ENCODE measurements around the gene GRAP2. TPM values are rescaled to one million over a fixed set of nuclear protein-coding genes. Genes with fewer than 3 reads are reported as not detected.
A peak's percentile ranks its signal among the peaks of the same experiment; 100 is the strongest.

The GRAP2 gene
- total RNA-seq, 2 experiments from 2014 or later: 183 to 257 TPM

GRCh38 chr22:39905687-39906086 is 4.8 kb downstream of the GRAP2 start:
- no peak for DNase-seq
- peaks cover 72% of the 10 kb centered on the region for H3K36me3 Mint-ChIP-seq
- H3K4me1 Mint-ChIP-seq: peaks cover 33% of the 10 kb centered on the region

DNA sequence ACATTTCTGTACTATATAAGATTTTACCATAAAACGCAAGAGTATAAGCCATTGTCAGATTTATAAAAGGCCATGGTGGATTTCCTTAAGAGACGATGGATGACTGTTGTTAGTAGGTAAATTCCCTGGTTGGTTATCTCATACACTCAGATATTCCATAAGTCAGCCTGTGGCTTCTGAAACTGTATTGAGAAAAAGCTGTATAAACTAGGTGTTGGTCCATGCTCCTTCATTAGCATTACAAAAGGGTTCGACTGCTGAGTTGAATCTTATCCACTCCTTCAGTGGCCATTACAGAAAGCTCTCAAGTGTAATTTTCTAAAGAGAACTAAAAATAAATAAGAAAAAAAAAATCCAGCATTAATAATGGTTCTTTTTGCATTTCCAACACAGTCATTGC is 5.3 kb downstream of the GRAP2 start:
- Mint-ChIP-seq H3K27ac (peak overlapping the region; percentile 91), H3K4me1 (peaks cover 37% of the 10 kb centered on the region), H3K9me3 (ENCODE audit: low read depth) (no peaks in the 10 kb centered on the region), H3K4me3 (peak overlapping the region; percentile 90), H3K36me3 (peaks cover 73% of the 10 kb centered on the region), H3K27me3 (no peaks in the 10 kb centered on the region)
- ATAC-seq: no peak
- no peak for DNase-seq
- CTCF ChIA-PET: interaction anchor here (0.9 to 12.2 kb wide), 7 partner anchors 10 to 588 kb away, joined by 3 to 171 read pairs (median 7); no protein-coding TSS in a partner anchor

More at GRCh38 chr22:39905687-39906086, 4.8 kb downstream of the GRAP2 start:
- H3K9me3 Mint-ChIP-seq (ENCODE audit: low read depth): no peaks in the 10 kb centered on the region
- H3K4me3 Mint-ChIP-seq: peak overlapping the region; percentile 90
- no peak for ATAC-seq
- CTCF ChIA-PET: interaction anchor here (0.9 to 12.2 kb wide), 8 partner anchors 10 to 587 kb away, joined by 3 to 171 read pairs (median 6); no protein-coding TSS in a partner anchor
- no peaks in the 10 kb centered on the region for H3K27me3 Mint-ChIP-seq
- peak overlapping the region; percentile 91 for H3K27ac Mint-ChIP-seq

- DNase-seq (peak; percentile 71), ATAC-seq (no peak)
- CTCF ChIA-PET: interaction anchor here (1.3 to 12.2 kb wide), 5 partner anchors 9 to 35 kb away, joined by 4 to 171 read pairs (median 25); no protein-coding TSS in a partner anchor
- H3K4me3 Mint-ChIP-seq: peak overlapping the region; percentile 90
- H3K27ac Mint-ChIP-seq: peak overlapping the region; percentile 91
- peaks cover 46% of the 10 kb centered on the region for H3K4me1 Mint-ChIP-seq
- H3K36me3 Mint-ChIP-seq: peaks cover 71% of the 10 kb centered on the region
- H3K9me3 Mint-ChIP-seq (ENCODE audit: low read depth): no peaks in the 10 kb centered on the region
- H3K27me3 Mint-ChIP-seq: no peaks in the 10 kb centered on the region
Measured at GRCh38 chr22:39907047-39907446, 6.2 kb downstream of the GRAP2 start.

- CTCF ChIA-PET: interaction anchor here (1.0 to 12.2 kb wide), 3 partner anchors 18 to 626 kb away, joined by 3 to 171 read pairs (median 34); no protein-coding TSS in a partner anchor
- peak overlapping the region; percentile 91 for H3K27ac Mint-ChIP-seq
- H3K36me3 Mint-ChIP-seq: peaks cover 72% of the 10 kb centered on the region
- no peaks in the 10 kb centered on the region for H3K27me3 Mint-ChIP-seq
- DNase-seq (no peak), ATAC-seq (peak; percentile 7)
- no peaks in the 10 kb centered on the region for H3K9me3 Mint-ChIP-seq (ENCODE audit: low read depth)
- H3K4me1 Mint-ChIP-seq: peaks cover 52% of the 10 kb centered on the region
- peak overlapping the region; percentile 90 for H3K4me3 Mint-ChIP-seq
Measured at GRCh38 chr22:39907605-39908097, 6.8 kb downstream of the GRAP2 start.

GRCh38 chr22:39908136-39908535 is 7.3 kb downstream of the GRAP2 start:
- peaks cover 55% of the 10 kb centered on the region for H3K4me1 Mint-ChIP-seq
- DNase-seq: no peak

DNA sequence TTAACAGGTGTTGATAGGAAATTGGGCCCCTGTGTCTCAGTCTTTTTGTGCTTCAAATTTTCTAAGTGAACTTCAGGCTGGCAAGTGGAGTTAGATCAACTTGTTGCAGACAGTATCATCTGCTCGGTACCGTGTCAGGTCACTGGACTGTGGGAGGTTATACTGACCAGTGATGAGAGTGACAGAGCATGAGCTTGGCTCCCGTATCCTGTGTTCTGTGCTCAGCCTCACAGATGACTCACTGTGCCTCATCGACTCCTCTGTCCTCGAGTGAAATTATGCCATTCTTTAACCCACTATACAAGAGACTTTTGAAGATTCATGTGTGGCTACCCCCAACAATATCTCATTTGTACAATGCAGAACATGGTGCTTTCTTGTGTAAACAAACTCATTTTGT is 7.9 kb downstream of the GRAP2 start:
- H3K4me1 Mint-ChIP-seq: peaks cover 61% of the 10 kb centered on the region
- no peaks in the 10 kb centered on the region for H3K9me3 Mint-ChIP-seq (ENCODE audit: low read depth)
- peaks cover 70% of the 10 kb centered on the region for H3K36me3 Mint-ChIP-seq
- H3K4me3 Mint-ChIP-seq: peak overlapping the region; percentile 90
- ATAC-seq: peak; percentile 40
- H3K27me3 Mint-ChIP-seq: no peaks in the 10 kb centered on the region
- CTCF ChIA-PET: interaction anchor here (1.0 to 12.2 kb wide), 5 partner anchors 9 to 116 kb away, joined by 3 to 171 read pairs (median 5); partner anchors contain the start of gene GRAP2
- peak overlapping the region; percentile 91 for H3K27ac Mint-ChIP-seq
- DNase-seq: peak; percentile 74

More at GRCh38 chr22:39908136-39908535, 7.3 kb downstream of the GRAP2 start:
- peak overlapping the region; percentile 91 for H3K27ac Mint-ChIP-seq
- H3K36me3 Mint-ChIP-seq: peaks cover 69% of the 10 kb centered on the region
- H3K4me3 Mint-ChIP-seq: peak overlapping the region; percentile 90
- CTCF ChIA-PET: interaction anchor here (1.0 to 12.2 kb wide), 4 partner anchors 8 to 625 kb away, joined by 3 to 171 read pairs (median 18); partner anchors contain the start of gene GRAP2
- no peaks in the 10 kb centered on the region for H3K27me3 Mint-ChIP-seq
- no peaks in the 10 kb centered on the region for H3K9me3 Mint-ChIP-seq (ENCODE audit: low read depth)
- no peak for ATAC-seq

DNA sequence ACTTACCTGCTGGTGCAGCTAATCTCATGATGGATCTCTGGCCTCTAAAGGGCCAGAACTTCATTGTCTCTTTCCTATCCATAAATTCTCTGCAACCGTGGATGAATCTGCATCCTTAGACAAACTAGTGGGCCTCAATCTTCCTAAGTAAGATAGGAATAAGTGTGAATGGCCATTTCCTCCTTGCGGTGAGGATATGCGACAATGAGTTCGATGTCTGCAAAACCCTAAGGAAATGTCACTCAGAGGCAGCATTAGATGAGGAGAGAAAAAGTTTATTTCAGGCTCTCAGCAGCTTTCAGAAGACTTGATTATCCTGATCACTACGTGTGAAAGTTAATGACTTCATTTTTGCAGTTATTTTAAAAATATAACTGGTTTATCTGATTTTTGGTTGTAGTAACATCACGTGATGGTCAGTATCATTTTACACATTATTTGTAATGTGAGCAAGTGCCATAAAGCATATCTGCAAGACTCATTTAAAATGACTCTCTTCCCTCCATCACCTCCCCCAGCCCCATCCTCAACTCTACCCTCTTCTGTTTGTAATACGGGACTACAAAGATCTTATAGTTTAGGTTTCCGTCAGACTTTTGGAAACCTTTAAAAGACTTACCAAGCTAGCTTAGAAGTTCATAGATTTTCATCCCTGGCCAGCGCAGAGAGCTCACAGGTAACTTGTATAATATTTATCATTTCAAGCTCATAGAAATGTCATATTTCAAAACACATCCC is 10.2 kb downstream of the GRAP2 start:
- ATAC-seq (no peak), DNase-seq (no peak)
- Mint-ChIP-seq H3K4me3 (peak overlapping the region; percentile 90), H3K27ac (peak overlapping the region; percentile 91), H3K4me1 (peaks cover 74% of the 10 kb centered on the region), H3K36me3 (peaks cover 63% of the 10 kb centered on the region), H3K27me3 (no peaks in the 10 kb centered on the region), H3K9me3 (ENCODE audit: low read depth) (no peaks in the 10 kb centered on the region)
- CTCF ChIA-PET: interaction anchor here (0.5 to 12.2 kb wide), 4 partner anchors 14 to 908 kb away, joined by 3 to 171 read pairs (median 32); no protein-coding TSS in a partner anchor

DNA sequence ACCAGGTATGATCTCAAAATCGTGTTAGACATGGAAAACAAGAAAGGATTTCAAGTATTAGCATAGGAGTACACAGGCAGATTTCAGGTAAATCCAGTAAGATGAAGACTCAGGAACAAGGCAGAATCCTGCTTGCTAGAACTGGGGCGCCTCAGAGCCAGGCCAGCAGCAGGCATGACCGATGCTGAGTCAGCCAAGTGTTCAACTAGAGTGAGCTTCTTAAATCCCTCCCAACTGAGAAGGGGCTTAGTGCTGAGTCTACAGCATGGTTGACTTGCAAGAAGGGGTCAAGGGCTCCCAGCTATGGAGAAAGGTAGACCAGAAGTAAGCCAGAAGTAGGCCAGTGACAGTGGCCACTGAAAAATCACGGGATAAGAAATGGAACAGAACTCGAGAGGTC is 12.4 kb downstream of the GRAP2 start:
- Mint-ChIP-seq H3K9me3 (ENCODE audit: low read depth) (no peaks in the 10 kb centered on the region), H3K27me3 (no peaks in the 10 kb centered on the region), H3K27ac (peak overlapping the region; percentile 91), H3K4me1 (peaks cover 83% of the 10 kb centered on the region), H3K4me3 (peak overlapping the region; percentile 90), H3K36me3 (peaks cover 65% of the 10 kb centered on the region)
- ATAC-seq (no peak), DNase-seq (no peak)
- CTCF ChIA-PET: interaction anchor here (0.6 to 12.2 kb wide), 7 partner anchors 12 to 346 kb away, joined by 3 to 171 read pairs (median 3); partner anchors contain the start of gene GRAP2

DNA sequence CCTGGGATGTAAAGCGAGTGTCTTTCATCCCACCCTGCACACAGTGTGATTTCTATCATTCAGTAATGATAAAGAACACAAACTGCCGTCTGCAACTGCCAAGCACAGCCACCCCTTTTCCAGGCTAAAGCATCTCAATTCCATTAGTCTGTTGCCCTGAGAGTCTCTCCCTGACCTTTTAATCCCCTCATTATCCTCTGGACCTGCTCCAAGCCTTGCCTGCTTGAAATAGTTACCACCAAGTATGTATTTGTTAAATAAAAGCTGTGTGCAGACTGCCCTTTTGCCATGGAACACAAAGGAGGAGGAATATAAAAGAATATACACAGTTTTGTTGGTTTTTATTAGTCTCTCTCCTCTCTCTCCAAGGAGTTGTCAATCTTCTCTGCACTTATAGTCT is 13.0 kb downstream of the GRAP2 start:
- peak overlapping the region; percentile 91 for H3K27ac Mint-ChIP-seq
- H3K27me3 Mint-ChIP-seq: no peaks in the 10 kb centered on the region
- H3K9me3 Mint-ChIP-seq (ENCODE audit: low read depth): no peaks in the 10 kb centered on the region
- CTCF ChIA-PET: interaction anchor here (0.6 to 12.2 kb wide), 5 partner anchors 12 to 347 kb away, joined by 3 to 171 read pairs (median 3); no protein-coding TSS in a partner anchor
- H3K4me3 Mint-ChIP-seq: peak overlapping the region; percentile 90
- H3K4me1 Mint-ChIP-seq: peaks cover 83% of the 10 kb centered on the region
- DNase-seq (no peak), ATAC-seq (no peak)
- H3K36me3 Mint-ChIP-seq: peaks cover 62% of the 10 kb centered on the region

GRCh38 chr22:39914584-39914983 is 13.7 kb downstream of the GRAP2 start:
- no peak for DNase-seq
- H3K4me1 Mint-ChIP-seq: peaks cover 80% of the 10 kb centered on the region
- H3K9me3 Mint-ChIP-seq (ENCODE audit: low read depth): no peaks in the 10 kb centered on the region
- peak overlapping the region; percentile 90 for H3K4me3 Mint-ChIP-seq
- H3K27ac Mint-ChIP-seq: peak overlapping the region; percentile 91
- CTCF ChIA-PET: interaction anchor here (1.1 to 12.2 kb wide), 5 partner anchors 10 to 347 kb away, joined by 3 to 171 read pairs (median 22); no protein-coding TSS in a partner anchor
- peaks cover 62% of the 10 kb centered on the region for H3K36me3 Mint-ChIP-seq
- ATAC-seq: no peak
- H3K27me3 Mint-ChIP-seq: no peaks in the 10 kb centered on the region

GRCh38 chr22:39915295-39915726 is 14.4 kb downstream of the GRAP2 start:
- peaks cover 63% of the 10 kb centered on the region for H3K36me3 Mint-ChIP-seq
- peak overlapping the region; percentile 91 for H3K27ac Mint-ChIP-seq
- CTCF ChIA-PET: interaction anchor here (0.8 to 8.1 kb wide), 7 partner anchors 10 to 380 kb away, joined by 3 to 60 read pairs (median 12); no protein-coding TSS in a partner anchor
- H3K9me3 Mint-ChIP-seq (ENCODE audit: low read depth): no peaks in the 10 kb centered on the region
- ATAC-seq: no peak
- no peak for DNase-seq
- H3K4me1 Mint-ChIP-seq: peaks cover 80% of the 10 kb centered on the region
- no peaks in the 10 kb centered on the region for H3K27me3 Mint-ChIP-seq
- peak overlapping the region; percentile 90 for H3K4me3 Mint-ChIP-seq

- no peaks in the 10 kb centered on the region for H3K9me3 Mint-ChIP-seq (ENCODE audit: low read depth)
- CTCF ChIA-PET: interaction anchor here (0.8 to 8.1 kb wide), 10 partner anchors 8 to 387 kb away, joined by 3 to 60 read pairs (median 8); no protein-coding TSS in a partner anchor
- ATAC-seq (no peak), DNase-seq (no peak)
- H3K36me3 Mint-ChIP-seq: peaks cover 65% of the 10 kb centered on the region
- H3K27ac Mint-ChIP-seq: peak overlapping the region; percentile 94
- peak overlapping the region; percentile 90 for H3K4me3 Mint-ChIP-seq
- no peaks in the 10 kb centered on the region for H3K27me3 Mint-ChIP-seq
- peaks cover 84% of the 10 kb centered on the region for H3K4me1 Mint-ChIP-seq
Measured at GRCh38 chr22:39916496-39916895, 15.6 kb downstream of the GRAP2 start.

DNA sequence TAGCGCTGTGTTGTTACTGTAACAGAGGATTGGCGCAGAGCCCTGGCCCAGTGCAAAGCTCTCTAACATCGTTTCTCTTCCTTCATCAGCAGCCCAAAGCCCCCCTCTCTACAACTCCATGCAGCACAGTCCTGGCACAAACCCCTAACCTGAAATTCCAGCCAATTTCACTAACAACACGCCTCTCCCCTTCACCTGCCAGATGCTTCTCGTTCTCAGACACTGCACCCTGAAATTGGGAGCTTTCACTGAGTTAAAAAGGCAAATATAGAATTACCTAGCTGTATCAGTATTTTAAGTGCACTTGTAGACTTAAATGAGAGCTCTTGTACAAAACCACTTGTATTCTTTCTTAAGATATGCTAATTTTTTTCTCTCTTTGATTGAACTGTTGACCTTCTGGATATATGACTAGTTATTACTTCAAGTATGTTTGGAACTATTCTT is 16.3 kb downstream of the GRAP2 start:
- DNase-seq (no peak), ATAC-seq (no peak)
- H3K36me3 Mint-ChIP-seq: peaks cover 66% of the 10 kb centered on the region
- H3K4me1 Mint-ChIP-seq: peaks cover 83% of the 10 kb centered on the region
- peak overlapping the region; percentile 90 for H3K4me3 Mint-ChIP-seq
- H3K27ac Mint-ChIP-seq: peak overlapping the region; percentile 94
- CTCF ChIA-PET: interaction anchor here (0.6 to 8.1 kb wide), 10 partner anchors 8 to 394 kb away, joined by 3 to 60 read pairs (median 8); no protein-coding TSS in a partner anchor
- no peaks in the 10 kb centered on the region for H3K9me3 Mint-ChIP-seq (ENCODE audit: low read depth)
- H3K27me3 Mint-ChIP-seq: no peaks in the 10 kb centered on the region

All from activated CD8-positive, alpha-beta memory T cell treated with anti-CD3 and anti-CD28 coated beads, Interleukin-2, amount 10 ng/mL, durations not matched to agents 7 days and 5 days (primary cell).